Tibial nerve (tissue), 3 donors: ENCODE data around the gene ZNF219.

ENCODE experiments used
- CTCF ChIP-seq, 5 experiments: fragments of 200-600 bp in 3 of 5; fragments of 450-650 bp in 2 of 5; sonication (generic) in 3 of 5; IDR thresholded peaks; one replicate each; pipeline ENCODE4 v1.5.1; 2016 to 2019; ENCODE audit warnings: antibody characterized with exemption in 5 of 5, mild to moderate bottlenecking in 3 of 5, moderate library complexity in 2 of 5
- POLR2A ChIP-seq, 2 donors: fragments of 450-650 bp; IDR thresholded peaks; one replicate each; pipeline ENCODE4 v1.6.1; 2017; ENCODE audit warnings: antibody characterized with exemption in 2 of 2, mild to moderate bottlenecking in 2 of 2, moderate library complexity in 2 of 2

DNA sequence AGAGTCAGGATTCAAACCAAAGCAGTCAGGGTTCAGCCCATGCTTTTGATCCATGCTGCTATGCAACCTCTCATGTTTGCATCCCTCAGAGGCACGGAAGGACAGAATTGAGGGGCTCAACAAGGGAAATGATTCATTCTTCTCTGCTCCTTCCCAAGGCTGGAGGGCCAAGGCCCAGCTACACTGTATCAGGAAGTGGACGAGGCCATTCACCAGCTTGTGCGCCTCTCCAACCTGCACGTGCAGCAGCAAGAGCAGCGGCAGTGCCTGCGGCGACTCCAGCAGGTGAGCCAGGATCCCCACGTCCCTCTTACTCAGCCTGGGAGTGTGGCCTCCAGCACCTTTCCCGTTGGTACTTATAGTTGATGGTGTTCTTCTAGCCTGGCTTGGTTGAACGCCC is 19.7 kb downstream of the ZNF219 start:
- no peak for TF ChIP-seq CTCF (IDR thresholded peaks at IDR 0.05)
- TF ChIP-seq POLR2A (IDR thresholded peaks at IDR 0.05) = no peak
